Measurements from ENCODE around the gene EPB41L3. TPM values are rescaled to one million over a fixed set of nuclear protein-coding genes. Genes with fewer than 3 reads are reported as not detected.

The EPB41L3 gene
- total RNA-seq, 3 donors from 2014 or later, result 35.4 to 178 (median 90.5) TPM

DNA sequence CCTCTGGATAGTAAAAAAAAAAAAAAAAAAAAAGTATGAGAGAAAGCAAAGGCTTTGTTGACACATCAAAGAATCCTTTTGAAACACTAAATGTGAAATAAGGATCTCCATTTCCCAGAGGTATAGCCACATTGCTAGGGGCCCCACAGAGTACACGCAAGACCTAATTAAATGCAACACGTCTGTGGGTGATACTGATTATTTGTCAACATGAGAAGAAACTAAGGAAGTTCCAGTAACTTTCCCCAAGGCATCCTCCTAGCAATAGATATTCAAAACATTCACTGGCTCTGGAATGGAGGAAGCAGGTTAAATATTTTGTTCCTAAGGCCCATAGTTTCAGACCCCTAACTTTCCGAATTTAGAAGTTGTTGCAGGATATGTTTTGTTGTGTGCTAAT lies 24.6 kb upstream of the EPB41L3 start:
- Histone ChIP-seq H3K27ac (no peak overlapping the region), H3K4me1 (no peaks in the 10 kb centered on the region), H3K27me3 (no peaks in the 10 kb centered on the region), H3K9me3 (no peaks in the 10 kb centered on the region), H3K4me3 (no peak overlapping the region), H3K36me3 (no peaks in the 10 kb centered on the region)
- DNase-seq (ENCODE audit: low spot score in 2 of 2), result no peak
- intact Hi-C loops (cut with DNase I; ENCODE audit: low total_unique reads), result no loop called here
- TF ChIP-seq, protein P1, sequence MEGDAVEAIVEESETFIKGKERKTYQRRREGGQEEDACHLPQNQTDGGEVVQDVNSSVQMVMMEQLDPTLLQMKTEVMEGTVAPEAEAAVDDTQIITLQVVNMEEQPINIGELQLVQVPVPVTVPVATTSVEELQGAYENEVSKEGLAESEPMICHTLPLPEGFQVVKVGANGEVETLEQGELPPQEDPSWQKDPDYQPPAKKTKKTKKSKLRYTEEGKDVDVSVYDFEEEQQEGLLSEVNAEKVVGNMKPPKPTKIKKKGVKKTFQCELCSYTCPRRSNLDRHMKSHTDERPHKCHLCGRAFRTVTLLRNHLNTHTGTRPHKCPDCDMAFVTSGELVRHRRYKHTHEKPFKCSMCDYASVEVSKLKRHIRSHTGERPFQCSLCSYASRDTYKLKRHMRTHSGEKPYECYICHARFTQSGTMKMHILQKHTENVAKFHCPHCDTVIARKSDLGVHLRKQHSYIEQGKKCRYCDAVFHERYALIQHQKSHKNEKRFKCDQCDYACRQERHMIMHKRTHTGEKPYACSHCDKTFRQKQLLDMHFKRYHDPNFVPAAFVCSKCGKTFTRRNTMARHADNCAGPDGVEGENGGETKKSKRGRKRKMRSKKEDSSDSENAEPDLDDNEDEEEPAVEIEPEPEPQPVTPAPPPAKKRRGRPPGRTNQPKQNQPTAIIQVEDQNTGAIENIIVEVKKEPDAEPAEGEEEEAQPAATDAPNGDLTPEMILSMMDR (IDR thresholded peaks at IDR 0.05), result no peak
- TF ChIP-seq POLR2A (IDR thresholded peaks at IDR 0.05), result no peak

DNA sequence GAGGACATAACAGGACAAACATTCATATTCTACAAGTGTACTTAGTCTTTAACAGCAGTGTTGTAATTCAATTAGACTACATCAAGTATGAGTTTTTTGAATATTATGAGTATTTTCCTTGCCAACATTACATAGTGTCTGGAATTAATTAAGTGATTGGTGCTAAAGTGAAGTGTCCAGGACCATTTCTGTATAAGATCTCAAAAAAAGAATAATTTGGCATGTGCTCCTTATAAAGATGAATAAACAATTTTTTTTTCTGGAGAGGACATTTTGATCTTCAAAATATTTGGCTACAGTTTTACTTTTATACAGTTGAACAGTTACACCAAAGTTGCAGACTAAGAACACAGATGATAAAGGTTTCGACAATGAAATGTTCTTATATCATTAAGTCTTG lies 15.1 kb upstream of the EPB41L3 start:
- no peak for DNase-seq (ENCODE audit: low spot score in 2 of 2)
- intact Hi-C loops (cut with DNase I; ENCODE audit: low total_unique reads), result no loop called here
- no peak overlapping the region for H3K27ac ChIP-seq
- no peaks in the 10 kb centered on the region for H3K9me3 ChIP-seq
- no peak for TF ChIP-seq POLR2AphosphoS5 (IDR thresholded peaks at IDR 0.05)
- TF ChIP-seq, protein P1 (IDR thresholded peaks at IDR 0.05), result no peak
- no peak for TF ChIP-seq POLR2A (IDR thresholded peaks at IDR 0.05)
- H3K4me3 ChIP-seq, result no peak overlapping the region
- no peaks in the 10 kb centered on the region for H3K4me1 ChIP-seq
- H3K27me3 ChIP-seq, result no peaks in the 10 kb centered on the region
- H3K36me3 ChIP-seq, result no peaks in the 10 kb centered on the region

DNA sequence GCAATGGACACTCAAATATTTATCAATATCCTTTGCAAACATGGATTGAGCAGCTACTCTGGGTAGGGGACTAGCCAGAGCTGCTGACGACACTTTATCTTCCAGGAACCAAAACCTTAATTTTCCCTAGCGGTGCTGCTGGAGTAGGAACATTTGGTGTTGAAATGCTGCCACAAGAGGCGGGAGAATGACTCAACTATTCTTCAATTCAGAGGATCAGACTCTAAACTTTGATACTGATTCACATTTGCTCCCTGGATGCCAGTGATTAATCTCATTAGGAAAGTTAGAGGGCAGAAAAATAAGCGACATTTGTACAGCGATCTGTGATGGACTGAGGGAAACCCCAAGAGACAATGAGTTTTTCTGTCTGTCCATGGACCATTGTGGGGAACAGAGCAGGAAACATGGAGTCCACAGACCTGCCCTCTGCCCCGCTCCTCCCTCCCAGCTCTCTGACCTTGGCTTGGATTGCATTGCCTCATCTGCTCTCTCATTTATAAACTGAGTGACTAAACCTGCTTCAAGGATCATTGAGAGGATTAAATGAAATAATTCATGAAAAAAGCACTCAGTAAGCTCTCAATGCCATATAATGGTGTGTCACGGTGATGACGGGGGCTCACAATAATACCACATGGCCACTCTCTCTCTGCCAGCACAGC lies 12.6 kb upstream of the EPB41L3 start:
- intact Hi-C loops (cut with DNase I; ENCODE audit: low total_unique reads), result no loop called here
- Histone ChIP-seq H3K36me3 (no peaks in the 10 kb centered on the region), H3K4me1 (no peaks in the 10 kb centered on the region), H3K4me3 (no peak overlapping the region), H3K9me3 (no peaks in the 10 kb centered on the region), H3K27ac (peak overlapping the region in 1 of 2 donors; percentile 32), H3K27me3 (no peaks in the 10 kb centered on the region)
- no peak for DNase-seq (ENCODE audit: low spot score in 2 of 2)
- no peak for TF ChIP-seq POLR2A (IDR thresholded peaks at IDR 0.05)
- TF ChIP-seq, protein P1 (IDR thresholded peaks at IDR 0.05), result no peak
- no peak for TF ChIP-seq POLR2AphosphoS5 (IDR thresholded peaks at IDR 0.05)

DNA sequence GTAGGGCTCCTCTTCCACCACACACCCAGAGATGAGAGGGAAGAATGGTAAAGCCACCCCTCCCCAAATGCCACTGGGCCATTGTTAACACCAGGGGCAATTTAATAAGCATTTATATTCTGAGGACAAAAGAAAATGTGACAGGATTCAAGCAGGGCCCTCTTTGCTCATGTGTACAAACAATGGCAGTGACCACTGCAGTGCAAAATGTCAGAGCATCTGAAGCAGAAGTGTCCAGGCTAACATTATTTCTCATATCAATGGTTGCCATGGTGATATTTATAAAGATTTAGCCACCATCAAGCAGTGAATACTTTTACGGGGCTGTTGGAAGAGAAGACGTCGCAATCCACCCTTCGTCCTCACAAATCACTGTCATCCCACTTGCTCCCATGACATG lies 10.8 kb upstream of the EPB41L3 start:
- TF ChIP-seq POLR2AphosphoS5 (IDR thresholded peaks at IDR 0.05), result no peak
- TF ChIP-seq, protein P1 (IDR thresholded peaks at IDR 0.05), result no peak
- TF ChIP-seq POLR2A (IDR thresholded peaks at IDR 0.05), result no peak
- Histone ChIP-seq H3K27ac (no peak overlapping the region), H3K36me3 (no peaks in the 10 kb centered on the region), H3K4me1 (no peaks in the 10 kb centered on the region), H3K27me3 (no peaks in the 10 kb centered on the region), H3K4me3 (no peak overlapping the region), H3K9me3 (no peaks in the 10 kb centered on the region)
- no peak for DNase-seq (ENCODE audit: low spot score in 2 of 2)
- intact Hi-C loops (cut with DNase I; ENCODE audit: low total_unique reads), result loop anchor here (2.0 kb wide), 1 partner anchor 64 kb away; no protein-coding TSS in a partner anchor

DNA sequence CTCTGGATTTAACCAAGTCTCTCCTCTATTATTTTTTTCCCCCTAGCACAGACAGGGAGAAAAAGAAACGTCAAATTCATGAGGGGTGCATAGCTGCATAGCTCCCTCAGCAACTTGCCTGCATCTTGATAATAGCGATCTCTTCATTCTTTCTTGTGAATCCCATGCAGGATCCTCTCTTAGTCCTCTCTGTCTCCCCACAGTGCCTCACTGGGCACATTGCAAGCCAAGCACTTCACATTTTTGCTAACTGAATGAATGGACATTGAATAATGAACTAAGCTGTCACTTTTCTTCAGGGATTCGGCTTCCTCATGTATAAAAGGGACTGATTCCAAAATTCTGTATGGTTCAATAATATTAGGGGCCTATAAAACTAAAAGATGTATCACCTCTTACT lies 2.9 kb upstream of the EPB41L3 start:
- Histone ChIP-seq H3K36me3 (no peaks in the 10 kb centered on the region), H3K27me3 (peaks cover 0 to 16% of the 10 kb centered on the region in 2 donors), H3K27ac (no peak overlapping the region), H3K9me3 (no peaks in the 10 kb centered on the region), H3K4me3 (no peak overlapping the region), H3K4me1 (no peaks in the 10 kb centered on the region)
- intact Hi-C loops (cut with DNase I; ENCODE audit: low total_unique reads), result no loop called here
- TF ChIP-seq, protein P1 (IDR thresholded peaks at IDR 0.05), result peak in 1 of 3 donors; percentile 40
- TF ChIP-seq POLR2A (IDR thresholded peaks at IDR 0.05), result no peak
- no peak for DNase-seq (ENCODE audit: low spot score in 2 of 2)
